ENCODE measurements around the gene MTCL1.
A peak's percentile ranks its signal among the peaks of the same experiment; 100 is the strongest.

The MTCL1 gene

DNA sequence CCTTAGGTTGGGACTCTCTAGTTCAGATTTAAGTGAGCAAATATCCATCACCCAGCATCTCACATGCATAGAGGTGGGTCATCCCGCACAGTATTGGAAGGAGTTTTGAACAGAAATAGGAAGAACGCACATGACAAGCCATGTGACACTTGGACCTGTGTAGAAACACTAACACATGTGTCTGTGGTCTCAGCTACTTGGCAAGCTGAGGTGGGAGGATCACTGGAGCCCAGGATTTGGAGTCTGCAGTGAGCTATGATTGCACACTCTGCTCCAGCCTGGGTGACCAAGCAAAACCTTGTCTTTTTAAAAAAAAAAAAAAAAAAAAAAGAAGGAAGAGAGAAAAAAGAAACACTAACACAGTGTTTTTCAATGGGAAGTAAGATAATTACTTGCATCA lies 5.4 kb upstream of the MTCL1 start:
- no peak for DNase-seq (ENCODE audit: low spot score)
- TF ChIP-seq, protein P1, sequence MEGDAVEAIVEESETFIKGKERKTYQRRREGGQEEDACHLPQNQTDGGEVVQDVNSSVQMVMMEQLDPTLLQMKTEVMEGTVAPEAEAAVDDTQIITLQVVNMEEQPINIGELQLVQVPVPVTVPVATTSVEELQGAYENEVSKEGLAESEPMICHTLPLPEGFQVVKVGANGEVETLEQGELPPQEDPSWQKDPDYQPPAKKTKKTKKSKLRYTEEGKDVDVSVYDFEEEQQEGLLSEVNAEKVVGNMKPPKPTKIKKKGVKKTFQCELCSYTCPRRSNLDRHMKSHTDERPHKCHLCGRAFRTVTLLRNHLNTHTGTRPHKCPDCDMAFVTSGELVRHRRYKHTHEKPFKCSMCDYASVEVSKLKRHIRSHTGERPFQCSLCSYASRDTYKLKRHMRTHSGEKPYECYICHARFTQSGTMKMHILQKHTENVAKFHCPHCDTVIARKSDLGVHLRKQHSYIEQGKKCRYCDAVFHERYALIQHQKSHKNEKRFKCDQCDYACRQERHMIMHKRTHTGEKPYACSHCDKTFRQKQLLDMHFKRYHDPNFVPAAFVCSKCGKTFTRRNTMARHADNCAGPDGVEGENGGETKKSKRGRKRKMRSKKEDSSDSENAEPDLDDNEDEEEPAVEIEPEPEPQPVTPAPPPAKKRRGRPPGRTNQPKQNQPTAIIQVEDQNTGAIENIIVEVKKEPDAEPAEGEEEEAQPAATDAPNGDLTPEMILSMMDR (IDR thresholded peaks at IDR 0.05; ENCODE audit: extremely low read depth, missing control alignments) = no peak

DNA sequence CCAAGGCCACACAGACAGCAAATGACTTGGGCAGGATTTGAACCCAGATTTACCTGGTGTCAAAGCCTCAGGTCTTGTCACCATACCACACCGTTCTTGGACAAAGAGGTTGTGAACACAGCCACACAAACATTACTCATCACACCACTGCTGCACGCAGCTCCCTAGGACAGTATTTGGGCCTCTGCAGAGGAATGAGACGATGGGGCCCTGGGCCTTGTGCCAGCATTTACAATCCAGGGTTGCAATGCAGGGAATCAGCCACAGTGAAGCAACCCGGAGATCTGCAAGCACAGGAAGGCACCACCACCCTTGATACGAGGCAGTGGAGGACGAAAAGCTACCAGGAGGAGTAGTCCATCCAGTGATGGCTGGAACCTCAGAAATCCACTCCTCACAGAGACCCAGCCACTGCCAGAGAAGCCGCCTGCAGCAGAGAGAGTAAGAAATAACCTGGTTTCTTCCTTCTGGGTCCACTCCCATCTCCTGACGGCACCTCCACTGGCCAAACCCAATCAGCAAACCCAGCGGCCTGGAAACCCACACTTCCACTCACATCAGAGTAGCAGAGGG lies 3.7 kb upstream of the MTCL1 start:
- TF ChIP-seq, protein P1 (IDR thresholded peaks at IDR 0.05; ENCODE audit: extremely low read depth, missing control alignments) = no peak
- no peak for DNase-seq (ENCODE audit: low spot score)

DNA sequence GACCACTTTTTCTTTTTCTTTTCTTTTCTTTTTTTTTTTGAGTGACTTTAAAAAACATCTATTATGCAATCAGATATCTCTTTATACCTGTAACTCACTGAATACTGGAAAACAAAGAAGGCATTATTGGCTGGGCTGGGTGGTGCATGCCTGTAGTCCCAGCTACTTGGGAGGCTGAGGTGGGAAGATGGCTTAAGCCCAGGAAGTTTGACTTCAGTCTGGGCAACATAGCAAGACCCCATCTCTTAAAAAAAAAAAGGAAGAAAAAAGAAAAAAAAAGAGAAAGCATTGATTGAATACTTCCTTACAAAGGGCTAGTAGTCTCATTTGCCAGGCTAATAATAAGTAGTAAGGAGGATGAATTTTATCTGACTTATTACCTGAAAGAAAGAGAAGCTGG lies 2.7 kb upstream of the MTCL1 start:
- TF ChIP-seq, protein P1 (IDR thresholded peaks at IDR 0.05; ENCODE audit: extremely low read depth, missing control alignments) = no peak

DNA sequence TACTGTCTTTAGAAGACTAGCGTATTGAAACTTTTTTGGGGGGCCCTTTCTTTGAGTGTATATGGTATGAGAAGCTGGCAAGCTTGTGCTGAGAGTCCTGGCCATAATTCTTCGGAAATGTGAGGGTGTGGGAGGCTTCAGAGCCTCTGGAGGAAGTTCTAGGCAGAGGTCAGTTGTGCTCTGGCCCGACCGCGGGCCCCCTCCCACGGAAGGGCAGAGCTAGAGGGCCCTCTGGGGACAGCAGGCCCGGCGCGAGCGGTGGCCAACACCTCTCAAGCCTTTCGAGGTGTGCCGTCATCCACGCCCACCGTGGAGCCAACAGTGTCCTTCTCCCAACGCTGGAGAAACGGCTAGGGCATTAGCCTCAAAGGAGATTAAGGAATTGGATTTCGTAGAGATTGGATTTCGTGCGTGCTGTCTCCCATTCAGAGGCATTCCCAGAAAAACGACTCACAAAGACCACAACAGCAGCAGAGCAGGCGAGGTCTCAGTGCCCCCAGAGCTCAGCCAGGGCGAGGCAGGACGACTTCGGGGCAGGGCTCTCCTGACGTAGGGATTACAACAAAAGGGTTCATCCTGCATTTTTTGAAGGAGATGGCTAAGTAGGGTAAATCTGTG lies 2.2 kb upstream of the MTCL1 start:
- DNase-seq (ENCODE audit: low spot score) = no peak
- TF ChIP-seq, protein P1 (IDR thresholded peaks at IDR 0.05; ENCODE audit: extremely low read depth, missing control alignments) = no peak

More for the DNA sequence above, 2.7 kb upstream of the MTCL1 start:
- DNase-seq (ENCODE audit: low spot score) = no peak

DNA sequence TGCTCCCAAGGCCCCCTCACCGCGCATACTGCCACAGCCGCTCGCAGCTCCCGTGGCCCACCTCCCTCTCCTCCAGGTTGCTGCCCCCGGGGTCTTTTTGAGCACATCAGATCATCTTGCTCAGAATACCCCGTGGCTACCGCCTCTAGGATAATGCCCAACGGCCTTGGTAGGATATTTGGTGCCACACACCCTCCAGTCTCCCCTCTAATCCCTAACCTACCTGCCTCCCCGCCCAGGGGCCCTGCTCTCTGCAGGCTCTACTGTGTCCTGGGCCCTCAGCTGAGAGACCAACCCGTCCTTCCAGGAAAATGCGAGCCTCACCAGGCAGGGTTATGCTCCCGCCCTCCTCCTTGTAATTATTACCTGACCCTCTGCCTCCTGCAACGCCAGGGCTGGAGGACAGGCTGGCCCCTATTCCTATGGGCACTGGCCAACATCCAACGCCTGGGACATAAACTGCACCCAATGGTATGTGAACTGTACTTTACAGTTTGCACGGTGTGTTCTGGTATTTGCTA lies 1.5 kb upstream of the MTCL1 start:
- DNase-seq (ENCODE audit: low spot score) = no peak
- TF ChIP-seq, protein P1 (IDR thresholded peaks at IDR 0.05; ENCODE audit: extremely low read depth, missing control alignments) = no peak

DNA sequence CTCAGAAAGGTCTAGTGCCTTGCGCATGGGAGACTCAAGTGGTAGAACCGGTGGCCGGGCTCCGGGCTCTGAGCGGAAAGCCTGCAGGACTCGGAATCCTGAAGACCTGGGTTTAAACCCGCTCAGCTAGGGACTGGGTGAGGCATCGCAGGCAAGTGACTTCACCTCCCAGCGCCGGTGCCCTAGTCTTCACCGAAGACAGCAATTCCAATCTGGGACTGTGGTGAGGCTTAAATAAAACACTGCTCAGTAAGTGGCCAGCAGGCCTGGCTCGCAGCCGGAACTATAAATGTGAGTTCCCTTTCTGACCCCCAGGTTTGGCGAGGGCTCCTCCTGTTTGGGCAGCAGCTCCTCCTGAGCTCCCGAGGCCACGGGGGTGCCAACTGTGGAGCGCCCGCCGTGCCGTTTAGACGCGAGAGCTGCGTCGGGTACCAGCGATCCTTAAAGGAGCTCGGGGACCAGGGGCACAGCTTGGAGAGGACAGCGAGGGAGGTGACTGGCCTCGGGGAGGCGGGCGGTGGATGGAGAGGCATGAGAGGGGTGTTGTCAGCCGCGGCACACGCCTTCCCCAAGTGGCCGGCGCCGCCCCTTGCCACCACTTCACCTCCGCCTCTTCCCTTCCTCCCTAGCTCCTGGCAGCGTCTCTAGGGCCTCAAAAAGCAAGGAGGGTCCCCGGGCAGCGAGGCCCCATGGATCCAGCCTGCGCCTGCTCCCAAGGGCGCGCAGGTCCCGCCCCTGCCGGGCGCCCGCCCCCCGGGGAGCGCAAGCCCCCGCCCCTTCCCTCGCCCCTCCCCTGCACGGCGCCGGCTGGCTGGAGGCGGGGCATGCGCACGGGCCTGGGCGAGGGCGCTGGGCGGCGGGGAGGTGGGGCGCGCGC lies 757 bp upstream of the MTCL1 start:
- peak; percentile 99 for DNase-seq (ENCODE audit: low spot score)
- TF ChIP-seq, protein P1 (IDR thresholded peaks at IDR 0.05; ENCODE audit: extremely low read depth, missing control alignments) = no peak
